Stimulated activated CD8-positive, alpha-beta memory T cell treated with anti-CD3 and anti-CD28 coated beads, Interleukin-4, amount 100 ng/mL, for 4 hours (primary cell): Measurements from ENCODE around the gene PLEKHH1.
"Not testable (repeated sequence)": the region's sequence is repeated elsewhere in the genome, so short reads cannot be mapped to it uniquely, and the experiment has no call there.

Experiments used
- DNase-seq, 2 donors: peaks; one replicate each; pipeline ENCODE4 v3.0.0-alpha.2; 2020; ENCODE audit warnings: low read depth in 2 of 2, low spot score in 1 of 2

PLEKHH1 gene

GRCh38 chr14:67529947-67530935 is 2.8 kb upstream of the PLEKHH1 start:
- DNase-seq = no peak

DNA sequence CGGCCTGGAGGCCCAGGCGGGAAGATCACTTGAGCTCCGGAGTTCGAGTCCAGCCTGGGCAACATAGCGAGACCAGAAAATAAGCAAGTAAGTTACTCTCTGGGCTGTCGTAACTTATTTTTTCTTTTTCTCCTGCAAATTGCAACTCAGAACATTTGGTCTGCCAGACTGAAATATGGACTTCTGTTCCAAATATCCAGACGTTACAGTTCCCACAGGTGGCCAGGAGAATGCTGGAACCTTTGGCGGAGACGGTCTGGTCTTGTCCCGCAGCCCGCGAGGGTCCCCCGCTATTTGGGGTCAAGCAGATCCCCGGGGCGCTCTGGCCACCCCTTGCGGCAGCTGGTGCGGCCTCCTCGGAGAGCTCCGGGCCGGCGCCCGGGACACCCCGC is 488 bp upstream of the PLEKHH1 start:
- no peak for DNase-seq

DNA sequence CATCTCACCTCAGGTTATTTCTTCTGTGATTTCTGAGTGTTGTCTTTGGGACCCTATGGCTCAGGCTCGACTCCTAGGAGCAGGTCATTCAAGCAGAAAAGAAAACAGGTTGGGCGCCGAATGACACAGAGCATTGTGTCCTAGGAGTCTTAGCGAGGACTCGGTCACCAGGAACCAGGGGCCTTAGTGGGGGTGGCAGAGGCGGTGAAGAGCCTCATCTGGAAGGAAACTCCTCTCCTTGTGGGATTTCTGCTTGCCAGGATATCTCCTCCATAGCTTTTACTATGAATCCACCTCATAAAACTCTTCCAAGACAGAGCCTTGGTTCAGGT is 630 bp downstream of the PLEKHH1 start:
- no peak for DNase-seq

DNA sequence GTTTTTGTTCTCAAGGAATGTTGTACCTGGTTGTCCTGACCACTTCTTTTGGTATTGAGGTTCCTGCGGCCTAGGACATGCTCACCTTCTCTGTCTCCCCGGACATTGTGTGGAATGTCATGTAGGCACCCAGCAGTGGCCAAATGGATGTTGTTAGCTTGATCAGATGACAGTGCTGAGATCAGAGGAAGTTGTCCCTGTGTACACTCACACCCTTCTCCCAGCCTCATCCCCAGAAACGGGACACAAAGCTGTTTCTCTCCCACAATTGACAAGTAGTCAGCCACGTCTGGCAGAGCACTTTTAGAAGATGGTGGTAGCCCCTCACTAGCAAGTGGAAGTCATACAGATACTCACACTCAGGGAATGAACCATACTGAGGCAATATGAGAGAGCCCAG is 3.0 kb downstream of the PLEKHH1 start:
- DNase-seq = no peak

DNA sequence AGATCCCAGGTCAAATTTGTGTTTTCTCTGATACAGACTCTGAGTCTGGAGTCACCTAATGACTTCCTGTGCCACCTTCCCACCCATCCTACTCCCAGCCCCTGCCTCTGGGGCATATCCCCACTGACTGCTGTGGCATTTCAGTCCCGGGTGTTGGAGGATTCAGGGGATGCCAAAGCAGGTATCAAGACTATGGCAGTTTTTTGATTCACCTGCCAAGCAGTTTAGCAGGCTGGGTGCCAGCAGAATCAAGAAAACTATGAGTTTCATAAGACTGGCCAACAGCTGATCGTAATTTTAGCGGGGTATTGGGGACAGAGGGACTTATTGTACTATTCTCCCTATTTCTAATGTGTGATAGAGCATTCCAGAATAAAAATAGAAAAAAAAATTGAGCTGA is 4.6 kb downstream of the PLEKHH1 start:
- no peak for DNase-seq

GRCh38 chr14:67538501-67538900 is 5.4 kb downstream of the PLEKHH1 start:
- no peak for DNase-seq

DNA sequence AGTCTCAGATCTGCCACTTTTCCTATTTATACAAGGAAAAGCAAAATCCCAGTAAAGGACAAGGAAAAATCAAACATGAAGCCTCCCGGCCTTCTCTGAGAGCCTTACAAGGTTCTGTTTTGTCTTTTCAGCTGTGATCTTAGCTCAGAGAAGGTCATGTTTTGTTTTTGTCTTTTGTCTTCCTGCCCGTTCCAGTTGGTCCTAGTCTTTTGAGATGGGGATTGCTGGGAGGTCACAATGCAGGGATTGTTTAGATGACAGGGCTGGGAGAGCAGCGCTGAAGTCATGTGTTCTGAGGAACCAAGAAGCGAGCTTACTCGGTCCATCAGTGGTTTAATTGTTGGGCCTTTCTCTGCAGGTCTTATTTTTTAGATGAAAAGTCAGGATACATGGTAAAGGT is 6.0 kb downstream of the PLEKHH1 start:
- no peak for DNase-seq

GRCh38 chr14:67541448-67542387 is 8.6 kb downstream of the PLEKHH1 start:
- no peak for DNase-seq

GRCh38 chr14:67542620-67543019 is 9.5 kb downstream of the PLEKHH1 start:
- not testable (repeated sequence) for DNase-seq

DNA sequence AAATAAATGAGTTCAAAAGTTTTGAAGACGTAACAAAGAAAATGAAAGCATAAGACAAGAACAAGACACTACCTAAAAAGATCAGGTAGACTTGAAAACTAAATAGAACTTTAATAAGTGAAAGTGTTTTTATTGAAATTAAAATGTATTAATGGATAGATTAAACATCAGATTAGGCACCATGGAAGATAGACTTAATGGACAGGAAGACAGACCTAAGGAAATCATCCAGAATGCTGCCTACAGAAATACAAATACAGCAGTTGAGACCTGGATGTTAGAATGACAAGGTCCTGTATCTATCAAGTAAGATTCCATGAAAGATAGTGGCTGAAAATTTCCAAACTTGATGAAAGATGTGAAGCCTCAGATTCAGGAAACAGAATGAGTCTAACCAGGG is 11.5 kb downstream of the PLEKHH1 start:
- no peak for DNase-seq

GRCh38 chr14:67547224-67547780 is 14.2 kb downstream of the PLEKHH1 start:
- no peak for DNase-seq

DNA sequence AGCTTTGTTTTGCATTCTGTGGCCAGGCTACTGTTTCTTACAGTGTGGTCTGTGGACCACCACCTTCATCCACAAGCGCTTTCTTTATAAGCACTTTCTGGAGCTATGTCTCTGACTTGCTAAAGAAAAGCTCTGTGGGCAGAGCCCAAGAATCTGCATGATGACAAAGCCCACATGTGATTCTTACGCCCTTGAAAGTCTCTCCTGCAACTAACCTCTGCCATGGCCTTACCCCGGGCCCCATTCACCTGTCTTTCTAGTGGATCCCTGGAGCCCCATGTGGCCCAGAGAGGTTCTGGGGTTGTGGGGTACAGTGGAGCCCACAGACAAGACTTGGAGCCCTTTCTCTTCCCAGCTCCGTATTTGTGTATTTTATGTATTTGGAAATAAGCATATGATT is 16.6 kb downstream of the PLEKHH1 start:
- DNase-seq = no peak

GRCh38 chr14:67551123-67551522 is 18.0 kb downstream of the PLEKHH1 start:
- no peak for DNase-seq

GRCh38 chr14:67551940-67552339 is 18.9 kb downstream of the PLEKHH1 start:
- no peak for DNase-seq

DNA sequence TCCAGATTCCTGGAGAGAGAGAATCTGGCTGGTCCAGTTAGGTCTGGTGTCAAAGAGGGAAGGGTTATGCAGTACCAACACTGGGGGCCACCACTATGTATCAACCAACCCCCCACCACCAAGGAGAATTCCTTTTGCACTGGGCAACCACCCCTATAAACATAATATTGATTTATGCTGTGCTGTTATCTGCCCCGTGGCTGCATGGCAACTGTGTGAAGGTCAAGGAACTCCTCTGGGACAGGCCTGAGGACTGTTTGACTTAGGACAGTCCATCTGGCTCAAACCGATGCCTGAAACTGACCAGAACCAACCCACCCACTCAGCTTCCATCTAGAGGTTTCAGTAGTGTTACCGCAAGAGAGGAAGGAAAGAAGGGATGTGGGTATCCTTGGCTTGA is 20.5 kb downstream of the PLEKHH1 start:
- no peak for DNase-seq

DNA sequence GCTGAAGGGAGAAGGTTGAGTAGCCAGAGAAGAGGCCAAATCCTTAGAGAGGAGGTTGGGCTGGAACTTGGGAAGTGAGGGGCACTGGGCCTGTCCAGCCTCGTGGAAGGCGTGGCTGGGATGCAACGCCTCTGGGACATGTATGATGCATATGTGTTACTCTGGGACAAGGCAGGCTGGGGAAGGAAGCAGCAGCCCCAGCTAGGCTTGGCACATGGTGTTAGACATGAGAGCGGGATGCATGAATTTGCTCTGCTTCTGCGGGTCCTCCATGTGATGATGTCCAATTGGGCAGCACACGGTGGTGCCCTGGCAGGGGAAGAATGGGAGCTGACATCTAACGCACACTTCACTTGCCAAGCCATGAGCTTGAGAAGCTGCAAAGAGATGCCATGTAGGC is 21.3 kb downstream of the PLEKHH1 start:
- no peak for DNase-seq

DNA sequence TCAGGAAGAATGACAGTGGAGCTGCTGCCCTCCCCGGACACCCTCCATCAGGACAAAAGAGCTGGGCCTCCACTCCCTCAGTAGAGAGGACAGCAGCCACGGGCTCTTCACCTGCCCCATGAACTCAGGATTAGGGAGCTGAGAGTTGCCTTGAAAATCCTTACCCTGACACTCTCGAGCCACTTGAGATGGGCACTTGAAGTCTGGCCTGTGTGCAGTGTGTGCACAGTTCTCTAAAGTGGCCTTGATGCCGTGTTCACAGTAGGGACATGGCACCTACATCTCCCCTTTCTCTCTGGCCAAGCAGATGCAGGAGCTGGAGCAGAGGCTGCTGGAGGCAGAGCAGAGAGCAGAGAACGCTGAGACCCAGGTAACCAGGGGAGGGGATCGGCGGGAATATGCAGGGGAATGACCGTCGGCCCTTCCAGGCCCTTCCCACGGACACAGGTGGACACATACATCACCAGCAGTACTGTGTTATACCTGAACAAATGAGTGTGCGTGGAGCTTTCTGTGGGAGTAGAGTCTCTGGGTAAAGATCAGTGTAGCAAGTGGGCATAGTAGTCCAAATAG is 22.5 kb downstream of the PLEKHH1 start:
- DNase-seq = no peak

GRCh38 chr14:67556671-67557070 is 23.6 kb downstream of the PLEKHH1 start:
- DNase-seq = no peak

- DNase-seq = no peak
Observed at GRCh38 chr14:67557118-67557517, 24.0 kb downstream of the PLEKHH1 start.

- no peak for DNase-seq
Observed at GRCh38 chr14:67557656-67558055, 24.6 kb downstream of the PLEKHH1 start.

DNA sequence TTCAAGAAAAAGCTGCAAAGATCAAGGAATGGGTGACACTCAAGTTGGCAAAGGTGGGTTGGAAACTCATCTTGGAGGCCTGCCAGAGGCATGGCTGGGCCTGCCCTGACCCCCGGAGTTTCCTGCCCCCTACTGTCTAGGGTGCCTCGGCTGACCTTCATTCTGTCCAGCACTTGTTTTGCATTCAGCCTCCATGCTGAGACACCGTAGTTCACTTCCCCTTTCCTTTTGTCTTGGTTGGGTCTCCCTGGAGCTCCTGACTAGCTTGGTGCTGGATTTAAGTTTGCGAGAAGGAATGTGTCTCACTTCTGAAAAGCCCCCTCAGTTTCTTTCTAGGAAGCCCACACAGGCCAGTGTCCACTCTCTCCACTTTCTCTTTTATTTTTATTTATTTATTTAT is 26.5 kb downstream of the PLEKHH1 start:
- no peak for DNase-seq
